GM23248 (cell line): ENCODE measurements around the gene TAOK1. TPM values are rescaled to one million over a fixed set of nuclear protein-coding genes. Genes with fewer than 3 reads are reported as not detected.

ENCODE experiments used
- DNase-seq: peaks from one replicate; pipeline ENCODE4 v3.0.0-alpha.2; 2015
- H2AFZ ChIP-seq: fragments of 200-600 bp; sonication (generic); 2 replicates; pipeline ENCODE4 v1.6.1; 2016; ENCODE audit warnings: antibody characterized with exemption
- H3F3A ChIP-seq: fragments of 200-600 bp; sonication (generic); 2 replicates; pipeline ENCODE4 v1.6.1; 2016; ENCODE audit warnings: mild to moderate bottlenecking, antibody characterized with exemption, mixed run types; ENCODE audit not compliant: insufficient read depth
- H3K27ac ChIP-seq: fragments of 200-600 bp; sonication (generic); 2 replicates; pipeline ENCODE4 v1.5.1; 2016; ENCODE audit warnings: mild to moderate bottlenecking
- H3K27me3 ChIP-seq: fragments of 200-600 bp; sonication (generic); replicated peaks from 2 replicates; pipeline ENCODE4 v1.6.1; 2016; ENCODE audit warnings: mild to moderate bottlenecking; ENCODE audit not compliant: insufficient read depth
- H3K36me3 ChIP-seq: fragments of 200-600 bp; sonication (generic); 2 replicates; pipeline ENCODE4 v1.6.1; 2016; ENCODE audit warnings: low read depth, mild to moderate bottlenecking
- H3K4me1 ChIP-seq: fragments of 200-600 bp; sonication (generic); 2 replicates; pipeline ENCODE4 v1.6.1; 2016; ENCODE audit warnings: mild to moderate bottlenecking; ENCODE audit not compliant: insufficient read depth
- H3K4me2 ChIP-seq: fragments of 200-600 bp; sonication (generic); one replicate; pipeline ENCODE4 v1.6.1; 2016; ENCODE audit warnings: mild to moderate bottlenecking; ENCODE audit not compliant: unreplicated experiment
- H3K4me3 ChIP-seq: fragments of 200-600 bp; sonication (generic); 2 replicates; pipeline ENCODE4 v1.5.1; 2016; ENCODE audit warnings: mild to moderate bottlenecking
- H3K79me2 ChIP-seq: fragments of 200-600 bp; sonication (generic); 2 replicates; pipeline ENCODE4 v1.6.1; 2016; ENCODE audit warnings: mild to moderate bottlenecking; ENCODE audit not compliant: insufficient read depth
- H3K9ac ChIP-seq: fragments of 200-600 bp; sonication (generic); 2 replicates; pipeline ENCODE4 v1.6.1; 2016; ENCODE audit warnings: mild to moderate bottlenecking
- H3K9me2 ChIP-seq: fragments of 200-600 bp; sonication (generic); 2 replicates; pipeline ENCODE4 v1.6.1; 2016; ENCODE audit warnings: mixed run types, mild to moderate bottlenecking, moderate library complexity; ENCODE audit not compliant: insufficient read depth
- H3K9me3 ChIP-seq: fragments of 200-600 bp; sonication (generic); one replicate; pipeline ENCODE4 v1.6.1; 2017; ENCODE audit warnings: low read depth
- H4K20me1 ChIP-seq: fragments of 200-600 bp; sonication (generic); 2 replicates; pipeline ENCODE4 v1.6.0; 2016; ENCODE audit not compliant: insufficient read depth
- EZH2 ChIP-seq: fragments of 200-600 bp; sonication (generic); IDR thresholded peaks from 2 replicates; pipeline ENCODE4 v1.6.1; 2018; ENCODE audit warnings: antibody characterized with exemption, mild to moderate bottlenecking; ENCODE audit not compliant: insufficient read depth, poor library complexity, severe bottlenecking
- EZH2phosphoT487 ChIP-seq: fragments of 200-600 bp; sonication (generic); IDR thresholded peaks from 2 replicates; pipeline ENCODE4 v1.6.1; 2018; ENCODE audit warnings: antibody characterized with exemption, moderate library complexity, mild to moderate bottlenecking, low read depth; ENCODE audit not compliant: insufficient read depth
- WGBS, 2 experiments: methylation state at CpG; one replicate each; pipeline ENCODE4 v1.1.6; 2015 to 2017; ENCODE audit warnings: low lambda C conversion rate in 2 of 2, low coverage in 1 of 2; ENCODE audit errors: missing lambda C conversion rate in 2 of 2; 5-methylcytosine and 5-hydroxymethylcytosine counted together
- in situ Hi-C: fragments of 300-500 bp; cut with MboI; formaldehyde crosslinking; loops from 2 replicates; pipeline ENCODE4 v1.15.0; 2020
- polyA plus RNA-seq: library from polyadenylated mRNA; unstranded; fragments of >200 nt; fragmentation: Nextera tagmentation; extraction: Ambion mirVana; gene quantifications from 2 replicates; pipeline ENCODE4 v1.2.1, GENCODE V29; 2016
- total RNA-seq: library from RNA; depleted of rRNA; stranded (reverse); fragments of >200 nt; shearing (Covaris generic); gene quantifications from 2 replicates; pipeline ENCODE4 v1.2.3, GENCODE V29; 2014

Gene TAOK1
- total and polyA plus RNA-seq, 2 experiments from 2014 or later, result 7.6 to 49.9 TPM

- in situ Hi-C loops, result no loop called here
- DNase-seq, result no peak
- Histone ChIP-seq H3K27ac (no peak overlapping the region), H3K36me3 (peaks cover 62% of the 10 kb centered on the region), H3K79me2 (peaks cover 40% of the 10 kb centered on the region), H3K27me3 (no peaks in the 10 kb centered on the region), H2AFZ (no peak overlapping the region), H3K9me2 (no peaks in the 10 kb centered on the region), H3K4me2 (no peak overlapping the region), H3K4me3 (no peak overlapping the region), H3K9ac (no peak overlapping the region), H3K9me3 (no peaks in the 10 kb centered on the region), H3K4me1 (no peaks in the 10 kb centered on the region), H3F3A (0 out of 2 replicates have a peak, but pooled peaks cover 4% of the 10 kb centered on the region), H4K20me1 (no peaks in the 10 kb centered on the region)
- WGBS, 2 experiments, result 83 to 88% methylated on average over 1 of the region's 1 CpG
- TF ChIP-seq EZH2phosphoT487 (no peak), EZH2 (no peak)
These were observed 93.3 kb downstream of the TAOK1 start for GRCh38 chr17:29483503-29483902.

- H3K9me2 ChIP-seq, result no peaks in the 10 kb centered on the region
- H4K20me1 ChIP-seq, result no peaks in the 10 kb centered on the region
- TF ChIP-seq EZH2, result no peak
- no peak for TF ChIP-seq EZH2phosphoT487
- peak; percentile 79 for DNase-seq
- 79 to 90% methylated on average over 1 of the region's 1 CpG for WGBS, 2 experiments
- no peak overlapping the region for H3K4me2 ChIP-seq
- no peaks in the 10 kb centered on the region for H3K27me3 ChIP-seq
- H3K4me3 ChIP-seq, result no peak overlapping the region
- H3K9ac ChIP-seq, result no peak overlapping the region
- in situ Hi-C loops, result no loop called here
- peaks cover 12% of the 10 kb centered on the region; the same call in 1 of the 2 replicates for H3F3A ChIP-seq
- H3K9me3 ChIP-seq, result no peaks in the 10 kb centered on the region
- no peak overlapping the region for H2AFZ ChIP-seq
- peaks cover 28% of the 10 kb centered on the region; the same call in 1 of the 2 replicates for H3K79me2 ChIP-seq
- H3K36me3 ChIP-seq, result peaks cover 65% of the 10 kb centered on the region
- H3K27ac ChIP-seq, result no peak overlapping the region
- H3K4me1 ChIP-seq, result peaks cover 8% of the 10 kb centered on the region
These were observed 104.8 kb downstream of the TAOK1 start for GRCh38 chr17:29495011-29495410.

GRCh38 chr17:29504711-29505110 lies 114.5 kb downstream of the TAOK1 start:
- TF ChIP-seq EZH2phosphoT487, result no peak
- no peak for TF ChIP-seq EZH2
- no peak overlapping the region for H3K27ac ChIP-seq
- no peak overlapping the region for H3K9ac ChIP-seq
- H3K4me2 ChIP-seq, result no peak overlapping the region
- in situ Hi-C loops, result no loop called here
- H3K79me2 ChIP-seq, result peaks cover 39% of the 10 kb centered on the region
- peak; percentile 64 for DNase-seq
- no peaks in the 10 kb centered on the region for H3K27me3 ChIP-seq
- no peaks in the 10 kb centered on the region for H3K9me3 ChIP-seq
- H3K4me3 ChIP-seq, result no peak overlapping the region
- H2AFZ ChIP-seq, result no peak overlapping the region
- no peaks in the 10 kb centered on the region; the same call in 1 of the 2 replicates for H4K20me1 ChIP-seq
- peaks cover 59% of the 10 kb centered on the region for H3K36me3 ChIP-seq
- no peaks in the 10 kb centered on the region for H3K9me2 ChIP-seq
- WGBS, 2 experiments, result 39 to 55% methylated on average over 1 of the region's 1 CpG
- peaks cover 19% of the 10 kb centered on the region; the same call in 1 of the 2 replicates for H3F3A ChIP-seq
- H3K4me1 ChIP-seq, result 0 out of 2 replicates have a peak, but pooled peaks cover 7% of the 10 kb centered on the region

- peaks cover 19% of the 10 kb centered on the region; the same call in 1 of the 2 replicates for H3F3A ChIP-seq
- no peaks in the 10 kb centered on the region for H3K9me3 ChIP-seq
- no peaks in the 10 kb centered on the region; the same call in 1 of the 2 replicates for H4K20me1 ChIP-seq
- no peak overlapping the region for H3K4me3 ChIP-seq
- H3K4me2 ChIP-seq, result no peak overlapping the region
- no peak overlapping the region for H2AFZ ChIP-seq
- no peak for TF ChIP-seq EZH2
- TF ChIP-seq EZH2phosphoT487, result no peak
- no peaks in the 10 kb centered on the region for H3K27me3 ChIP-seq
- H3K79me2 ChIP-seq, result peaks cover 36% of the 10 kb centered on the region
- H3K9ac ChIP-seq, result no peak overlapping the region
- in situ Hi-C loops, result no loop called here
- 0 out of 2 replicates have a peak, but pooled peaks cover 13% of the 10 kb centered on the region for H3K4me1 ChIP-seq
- WGBS, 2 experiments, result 69 to 72% methylated on average over 4 of the region's 4 CpGs
- H3K27ac ChIP-seq, result no peak overlapping the region
- H3K9me2 ChIP-seq, result no peaks in the 10 kb centered on the region
- no peak for DNase-seq
- peaks cover 58% of the 10 kb centered on the region for H3K36me3 ChIP-seq
These were observed 115.7 kb downstream of the TAOK1 start for GRCh38 chr17:29505836-29506235.

GRCh38 chr17:29510953-29511352 lies 120.8 kb downstream of the TAOK1 start:
- Histone ChIP-seq H3K36me3 (peaks cover 49% of the 10 kb centered on the region), H3K27me3 (no peaks in the 10 kb centered on the region), H3K4me2 (no peak overlapping the region), H3F3A (peaks cover 8% of the 10 kb centered on the region; the same call in 1 of the 2 replicates), H3K4me3 (no peak overlapping the region), H3K79me2 (peaks cover 25% of the 10 kb centered on the region), H3K9ac (no peak overlapping the region), H3K27ac (no peak overlapping the region), H3K4me1 (0 out of 2 replicates have a peak, but pooled peaks cover 7% of the 10 kb centered on the region), H3K9me2 (no peaks in the 10 kb centered on the region), H3K9me3 (no peaks in the 10 kb centered on the region), H2AFZ (no peak overlapping the region), H4K20me1 (no peaks in the 10 kb centered on the region; the same call in 1 of the 2 replicates)
- in situ Hi-C loops, result no loop called here
- TF ChIP-seq EZH2, result no peak
- TF ChIP-seq EZH2phosphoT487, result no peak
- peak; percentile 7 for DNase-seq
- WGBS, 2 experiments, result 87 to 91% methylated on average over 6 of the region's 6 CpGs
